A549 (cell line): ENCODE measurements around the gene INHBC.

Experiments used
- BHLHE40 ChIP-seq: IDR thresholded peaks from 2 replicates; pipeline ENCODE4 v1.6.1; 2012; ENCODE audit warnings: low read depth, low read length, inconsistent platforms
- FOSB ChIP-seq: fragments of 250-450 bp; sonication (Bioruptor Pico); IDR thresholded peaks from 2 replicates; pipeline ENCODE4 v1.5.0; 2020; ENCODE audit warnings: mild to moderate bottlenecking, moderate library complexity
- POLR2A ChIP-seq: IDR thresholded peaks from 2 replicates; pipeline ENCODE4 v1.6.1; 2012; ENCODE audit warnings: mild to moderate bottlenecking, low read length
- TF ChIP-seq, protein P1 (sequence below): fragments of >200 bp; sonication (Bioruptor Twin); formaldehyde crosslinking; IDR thresholded peaks from 3 replicates; pipeline ENCODE4 v1.5.1; 2016
- TF ChIP-seq, protein P2 (sequence below): fragments of 450-650 bp; IDR thresholded peaks from 2 replicates; pipeline ENCODE4 v1.6.1; 2014; ENCODE audit warnings: antibody characterized with exemption

DNA sequence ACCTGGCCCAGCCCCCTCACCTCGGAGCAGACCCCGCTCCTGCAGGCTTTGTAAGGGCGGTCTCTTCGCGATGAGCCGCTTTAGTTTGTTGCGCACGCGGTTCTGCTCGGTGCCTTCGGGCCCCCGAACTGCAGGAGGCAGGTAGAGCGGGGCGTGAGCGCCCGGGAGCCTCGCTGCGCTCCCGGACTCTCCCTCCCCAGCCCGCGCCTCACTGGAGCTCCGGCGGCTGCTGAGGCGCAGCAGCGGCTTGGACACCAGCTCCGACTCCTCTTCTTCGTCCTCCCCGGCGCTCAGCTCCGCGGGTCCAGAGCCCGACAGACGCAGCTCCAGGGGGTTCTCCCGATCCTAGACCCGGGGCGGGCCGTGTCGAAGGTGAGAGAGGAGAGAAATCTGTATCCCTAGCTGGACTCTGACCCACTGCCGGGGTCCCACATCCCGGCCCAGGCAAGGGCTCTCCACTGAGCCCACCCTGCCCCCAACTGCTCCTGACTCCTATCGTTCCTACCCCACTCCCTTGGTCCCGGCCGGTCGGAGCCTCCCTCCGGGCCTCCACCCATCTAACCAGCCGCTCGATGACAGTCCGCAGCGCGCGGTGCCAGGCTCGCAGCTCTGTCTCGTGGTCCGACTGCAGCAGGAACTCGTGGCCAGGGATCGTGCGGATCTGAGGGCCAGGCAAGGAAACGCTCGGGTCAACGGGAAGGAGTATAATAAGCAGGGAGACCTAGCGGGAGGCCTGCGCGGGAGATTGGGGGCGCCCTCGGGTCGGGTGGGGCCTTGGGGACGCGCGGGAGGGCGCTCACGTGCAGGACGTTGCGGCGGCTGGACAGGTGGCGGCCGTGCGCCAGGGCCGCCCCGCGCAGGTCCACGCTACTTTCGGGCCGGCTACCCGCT lies 40.9 kb downstream of the INHBC start:
- no peak for TF ChIP-seq POLR2A
- no peak for TF ChIP-seq BHLHE40
- TF ChIP-seq, protein P1, sequence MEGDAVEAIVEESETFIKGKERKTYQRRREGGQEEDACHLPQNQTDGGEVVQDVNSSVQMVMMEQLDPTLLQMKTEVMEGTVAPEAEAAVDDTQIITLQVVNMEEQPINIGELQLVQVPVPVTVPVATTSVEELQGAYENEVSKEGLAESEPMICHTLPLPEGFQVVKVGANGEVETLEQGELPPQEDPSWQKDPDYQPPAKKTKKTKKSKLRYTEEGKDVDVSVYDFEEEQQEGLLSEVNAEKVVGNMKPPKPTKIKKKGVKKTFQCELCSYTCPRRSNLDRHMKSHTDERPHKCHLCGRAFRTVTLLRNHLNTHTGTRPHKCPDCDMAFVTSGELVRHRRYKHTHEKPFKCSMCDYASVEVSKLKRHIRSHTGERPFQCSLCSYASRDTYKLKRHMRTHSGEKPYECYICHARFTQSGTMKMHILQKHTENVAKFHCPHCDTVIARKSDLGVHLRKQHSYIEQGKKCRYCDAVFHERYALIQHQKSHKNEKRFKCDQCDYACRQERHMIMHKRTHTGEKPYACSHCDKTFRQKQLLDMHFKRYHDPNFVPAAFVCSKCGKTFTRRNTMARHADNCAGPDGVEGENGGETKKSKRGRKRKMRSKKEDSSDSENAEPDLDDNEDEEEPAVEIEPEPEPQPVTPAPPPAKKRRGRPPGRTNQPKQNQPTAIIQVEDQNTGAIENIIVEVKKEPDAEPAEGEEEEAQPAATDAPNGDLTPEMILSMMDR: no peak
- TF ChIP-seq FOSB (CRISPR knock-in tag): no peak
- TF ChIP-seq, protein P2, sequence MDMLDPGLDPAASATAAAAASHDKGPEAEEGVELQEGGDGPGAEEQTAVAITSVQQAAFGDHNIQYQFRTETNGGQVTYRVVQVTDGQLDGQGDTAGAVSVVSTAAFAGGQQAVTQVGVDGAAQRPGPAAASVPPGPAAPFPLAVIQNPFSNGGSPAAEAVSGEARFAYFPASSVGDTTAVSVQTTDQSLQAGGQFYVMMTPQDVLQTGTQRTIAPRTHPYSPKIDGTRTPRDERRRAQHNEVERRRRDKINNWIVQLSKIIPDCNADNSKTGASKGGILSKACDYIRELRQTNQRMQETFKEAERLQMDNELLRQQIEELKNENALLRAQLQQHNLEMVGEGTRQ: no peak
